GM18861 (cell line): ENCODE data around the gene DYNLT1.
"Not testable (repeated sequence)": the region's sequence is repeated elsewhere in the genome, so short reads cannot be mapped to it uniquely, and the experiment has no call there.

Experiments used
- ATAC-seq: cut with Tn5 transposase; IDR thresholded peaks from one replicate; pipeline ENCODE4 v1.9.1; 2021; ENCODE audit not compliant: unreplicated experiment

Gene DYNLT1

DNA sequence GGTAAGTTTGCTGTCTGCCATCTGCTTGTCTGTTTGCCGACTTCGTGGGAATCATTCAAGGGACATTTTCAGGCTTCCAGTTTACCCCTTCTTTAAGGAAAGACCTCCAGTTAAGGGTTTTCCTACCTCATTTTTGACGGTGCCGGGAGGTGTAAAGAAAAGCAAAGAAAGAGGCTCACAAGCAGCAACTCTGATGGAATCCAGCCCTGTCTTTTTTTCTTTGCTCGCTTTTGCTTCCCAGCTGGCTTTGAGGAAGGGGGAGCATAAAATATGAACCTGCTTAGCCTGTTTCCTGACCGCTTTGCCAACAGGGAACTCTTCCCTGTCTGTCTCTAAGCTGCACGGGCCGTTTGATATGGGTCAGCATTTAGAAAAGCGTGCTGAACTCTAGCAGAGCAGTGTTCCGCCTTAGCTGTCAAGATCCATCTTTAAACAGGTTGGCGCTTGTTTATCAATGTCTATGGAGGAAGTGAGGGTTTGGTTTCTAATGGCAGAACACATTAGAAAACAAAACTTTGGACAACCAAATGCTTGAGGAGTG lies 19.2 kb upstream of the DYNLT1 start:
- no peak for ATAC-seq

DNA sequence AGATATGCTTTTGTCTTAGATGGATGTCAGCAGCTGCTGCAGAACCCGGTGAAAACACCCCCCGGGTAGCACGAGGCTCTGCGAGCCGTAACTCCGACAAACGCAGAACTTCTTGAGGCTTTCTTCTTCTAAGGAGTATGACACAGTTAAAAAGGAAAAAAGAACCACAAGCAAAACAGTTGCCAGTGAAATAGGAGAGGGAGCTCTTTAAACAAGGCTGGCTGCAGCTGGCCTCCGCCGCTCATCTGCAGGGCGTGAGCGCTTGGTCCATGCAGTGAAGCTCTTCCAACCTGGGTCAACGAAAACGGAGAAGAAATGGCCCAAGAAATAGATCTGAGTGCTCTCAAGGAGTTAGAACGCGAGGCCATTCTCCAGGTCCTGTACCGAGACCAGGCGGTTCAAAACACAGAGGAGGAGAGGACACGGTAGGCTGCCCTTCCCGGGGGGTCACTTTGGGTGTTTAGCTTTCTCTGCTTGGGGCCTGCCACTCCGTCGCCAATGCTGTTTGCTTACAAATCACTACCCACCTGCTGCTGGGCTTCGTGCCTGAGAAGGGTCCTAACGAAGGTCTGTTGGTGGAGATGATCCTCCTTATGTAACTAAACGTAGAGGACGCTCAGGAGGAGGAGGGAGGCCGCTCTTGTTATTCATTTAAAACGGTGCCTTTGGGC lies 18.5 kb upstream of the DYNLT1 start:
- no peak for ATAC-seq

DNA sequence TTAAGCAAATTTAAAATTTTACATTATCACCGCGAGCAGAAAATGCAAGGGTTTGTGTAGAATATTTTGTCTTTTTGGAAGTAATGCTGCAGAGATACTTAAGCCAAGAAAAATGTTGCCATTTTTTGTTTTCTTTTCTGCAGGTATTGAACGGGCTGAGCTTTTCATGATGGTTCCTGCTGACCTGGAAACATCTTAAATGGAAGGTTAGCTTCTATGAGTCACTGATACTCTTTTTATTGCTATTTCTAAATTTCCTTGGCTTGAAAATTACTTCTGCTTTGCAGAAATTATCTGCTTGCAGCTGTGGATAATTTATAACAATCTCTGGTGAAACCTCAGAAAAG lies 18.0 kb upstream of the DYNLT1 start:
- ATAC-seq: no peak

DNA sequence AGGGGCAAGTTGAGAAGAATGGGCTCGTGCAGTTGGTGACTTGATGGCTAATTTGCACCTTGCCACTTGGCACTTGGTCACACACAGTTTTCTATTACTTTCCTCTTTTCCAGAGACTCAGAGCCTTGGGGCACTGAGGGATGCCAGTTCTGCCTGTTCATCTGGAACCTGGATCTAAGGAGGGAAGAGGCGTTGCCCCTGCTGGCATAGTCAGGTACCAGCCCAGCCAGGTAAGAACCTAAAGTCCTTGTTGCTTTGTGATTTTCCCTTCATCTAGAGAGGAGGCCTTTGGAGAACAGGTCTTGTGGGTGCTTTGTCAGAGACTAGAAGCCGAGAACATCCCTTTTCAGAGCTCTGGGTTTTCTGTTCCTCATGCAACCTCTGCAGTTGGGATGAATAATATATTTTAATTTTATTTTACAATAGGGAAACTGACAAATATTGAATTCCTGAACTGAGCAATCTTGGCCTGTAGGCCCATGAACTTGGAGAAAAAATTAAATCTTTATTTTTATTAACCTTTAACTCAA lies 16.7 kb upstream of the DYNLT1 start:
- no peak for ATAC-seq

DNA sequence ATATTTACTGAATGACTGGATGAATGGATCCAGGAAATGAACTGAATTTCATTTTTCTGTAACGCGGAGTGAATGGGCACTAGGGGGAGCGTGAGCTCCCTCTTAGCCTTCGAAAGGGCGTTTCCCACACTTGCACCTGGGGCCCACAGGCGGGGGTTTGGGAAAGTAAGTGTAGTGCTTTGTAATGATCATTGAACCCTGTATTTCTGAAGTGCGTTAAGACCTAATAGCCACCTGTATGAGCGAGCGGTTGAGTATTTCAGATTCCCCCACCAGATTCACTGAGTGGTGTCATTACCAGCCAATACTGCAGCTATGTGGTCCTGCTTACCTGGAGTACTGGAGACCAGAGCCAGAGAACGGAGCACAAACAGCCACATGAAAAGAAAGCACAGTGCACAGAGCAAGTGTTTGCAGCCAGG lies 15.8 kb upstream of the DYNLT1 start:
- ATAC-seq: no peak

DNA sequence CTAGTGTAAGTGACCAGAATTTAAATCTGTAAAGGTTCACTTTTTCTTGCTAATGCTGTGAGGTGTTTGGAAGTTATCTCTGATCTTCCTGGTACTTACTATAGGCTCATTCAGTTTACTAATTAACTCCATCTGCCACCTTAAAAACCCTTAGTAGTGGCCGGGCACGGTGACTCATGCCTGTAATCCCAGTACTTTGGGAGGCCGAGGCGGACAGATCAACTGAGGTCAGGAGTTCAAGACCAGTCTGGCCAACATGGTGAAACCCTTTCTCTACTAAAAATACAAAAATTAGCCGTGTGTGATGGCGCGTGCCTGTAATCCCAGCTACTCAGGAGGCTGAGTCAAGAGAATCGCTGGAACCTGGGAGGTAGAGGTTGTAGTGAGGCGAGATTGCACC lies 12.4 kb upstream of the DYNLT1 start:
- ATAC-seq: not testable (repeated sequence)

DNA sequence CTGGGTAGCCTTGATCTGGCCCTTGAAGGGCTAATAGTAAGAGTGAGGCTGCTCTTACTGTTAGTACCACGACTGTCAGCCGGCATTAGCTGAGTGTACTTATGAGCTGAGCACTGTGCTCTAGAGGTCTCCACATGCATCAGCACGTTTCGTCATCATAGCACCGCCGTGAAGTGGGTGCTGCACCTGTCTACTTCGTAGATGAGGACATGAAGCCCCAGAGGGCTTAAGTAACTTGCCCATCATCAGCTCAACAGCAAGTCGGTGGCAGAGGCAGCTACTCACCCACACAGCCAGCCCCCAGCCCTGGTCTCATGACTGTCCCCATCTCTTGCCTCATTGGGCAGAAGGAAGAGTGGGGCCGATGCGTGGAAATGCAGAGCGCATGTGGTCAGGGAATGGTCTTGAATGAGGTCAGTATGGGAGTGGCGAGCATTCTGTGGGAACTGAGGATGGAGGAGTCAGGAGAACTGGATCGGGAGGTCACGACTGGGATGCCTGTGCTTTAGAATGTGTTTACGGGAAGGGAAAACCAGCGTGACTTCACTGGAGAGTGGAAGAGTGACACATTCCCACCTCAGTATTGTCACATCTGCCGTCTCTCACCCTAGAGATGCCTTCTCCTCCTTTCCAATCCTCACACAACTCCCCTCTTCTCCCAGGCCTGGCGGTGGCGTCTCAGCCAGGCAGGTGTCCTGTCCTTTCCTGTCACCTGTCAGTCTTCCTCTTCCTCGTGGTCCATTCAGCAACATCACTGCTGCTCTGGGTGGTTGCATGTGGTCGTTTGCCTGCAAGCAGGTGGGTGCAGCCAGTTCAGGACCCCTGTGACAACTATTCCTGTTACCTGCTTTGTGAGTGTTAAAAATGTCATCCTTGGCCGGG lies 11.3 kb upstream of the DYNLT1 start:
- ATAC-seq: no peak

DNA sequence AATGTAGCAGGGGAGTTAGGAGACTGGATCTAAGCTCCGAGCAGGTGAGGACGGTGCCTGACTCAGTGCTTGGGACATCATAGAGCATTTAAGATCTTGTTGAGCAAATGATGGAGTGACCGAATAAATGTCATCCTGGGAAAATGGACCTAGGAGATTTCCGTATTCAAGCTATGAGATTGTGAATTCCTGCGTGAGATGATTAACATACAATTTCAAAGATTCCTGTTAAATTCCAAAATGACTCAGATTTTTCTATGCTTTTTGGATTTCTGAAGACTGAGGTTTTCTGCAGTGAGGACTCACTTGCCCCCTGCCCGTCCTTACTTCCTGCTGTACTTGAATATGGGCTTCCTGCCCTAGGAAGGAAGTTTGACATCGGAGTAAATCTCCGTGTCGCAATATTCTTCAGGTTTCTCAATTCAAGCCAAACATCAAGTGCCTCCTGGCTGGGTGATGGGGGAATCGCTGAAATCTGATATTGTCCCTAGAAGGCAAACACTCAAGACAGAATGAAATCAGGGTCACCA lies 10.5 kb upstream of the DYNLT1 start:
- no peak for ATAC-seq

DNA sequence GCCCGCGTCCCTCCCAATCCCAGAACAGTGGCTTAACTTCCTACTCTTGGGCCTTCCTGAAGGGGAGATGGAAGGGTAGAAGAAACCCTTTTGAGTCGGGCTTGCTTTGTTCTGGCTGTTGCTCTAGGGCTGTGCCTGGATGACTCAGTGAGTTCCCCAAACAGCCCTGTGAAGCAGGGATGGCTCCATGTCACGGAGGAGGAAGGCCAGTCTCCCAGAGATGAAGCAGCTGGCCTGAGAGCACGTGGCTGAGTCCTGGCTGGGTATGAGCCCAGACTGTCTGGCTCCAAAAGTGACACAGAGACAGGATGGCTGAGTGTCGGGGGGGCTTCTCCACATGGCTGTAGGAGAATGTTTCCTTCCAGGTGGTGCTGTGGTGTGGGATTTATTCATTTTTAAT lies 10.0 kb upstream of the DYNLT1 start:
- ATAC-seq: no peak

DNA sequence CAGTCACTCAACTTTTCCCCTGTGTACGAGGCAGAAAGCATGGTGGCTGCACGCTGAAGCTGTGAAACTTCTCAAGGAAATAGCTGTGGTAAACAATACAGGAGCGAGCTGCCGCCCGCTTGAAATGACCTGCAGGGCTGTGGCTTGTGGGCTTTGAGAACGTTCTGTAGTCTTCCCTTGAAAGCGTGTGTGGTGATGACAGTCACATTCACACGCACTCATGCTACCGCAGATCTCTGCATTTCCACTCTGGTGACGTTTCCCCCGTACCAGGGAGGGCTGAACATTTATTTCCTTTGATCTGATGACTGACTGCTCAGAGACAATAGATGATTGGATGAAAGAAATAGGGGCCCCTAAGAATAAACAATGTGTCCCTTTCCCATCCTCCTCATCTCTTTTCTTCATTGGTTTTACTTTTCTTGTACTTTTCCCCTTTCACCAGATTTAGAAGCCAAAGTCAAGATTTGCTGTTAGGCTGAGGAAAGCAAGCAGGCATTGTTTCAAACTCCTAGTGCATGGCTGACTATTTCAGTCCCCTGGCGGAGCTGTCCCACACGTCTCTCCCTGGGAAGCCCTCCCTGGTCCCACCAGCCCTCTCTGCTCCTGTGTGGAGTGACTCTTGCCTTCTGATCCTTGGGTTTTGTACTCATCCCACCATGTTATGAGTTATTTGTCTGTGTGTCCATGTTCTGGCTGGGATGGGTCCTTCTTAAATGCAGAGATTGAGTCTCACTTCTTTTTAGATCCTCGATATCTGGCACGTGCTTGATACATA lies 9.2 kb upstream of the DYNLT1 start:
- ATAC-seq: peak; percentile 33

DNA sequence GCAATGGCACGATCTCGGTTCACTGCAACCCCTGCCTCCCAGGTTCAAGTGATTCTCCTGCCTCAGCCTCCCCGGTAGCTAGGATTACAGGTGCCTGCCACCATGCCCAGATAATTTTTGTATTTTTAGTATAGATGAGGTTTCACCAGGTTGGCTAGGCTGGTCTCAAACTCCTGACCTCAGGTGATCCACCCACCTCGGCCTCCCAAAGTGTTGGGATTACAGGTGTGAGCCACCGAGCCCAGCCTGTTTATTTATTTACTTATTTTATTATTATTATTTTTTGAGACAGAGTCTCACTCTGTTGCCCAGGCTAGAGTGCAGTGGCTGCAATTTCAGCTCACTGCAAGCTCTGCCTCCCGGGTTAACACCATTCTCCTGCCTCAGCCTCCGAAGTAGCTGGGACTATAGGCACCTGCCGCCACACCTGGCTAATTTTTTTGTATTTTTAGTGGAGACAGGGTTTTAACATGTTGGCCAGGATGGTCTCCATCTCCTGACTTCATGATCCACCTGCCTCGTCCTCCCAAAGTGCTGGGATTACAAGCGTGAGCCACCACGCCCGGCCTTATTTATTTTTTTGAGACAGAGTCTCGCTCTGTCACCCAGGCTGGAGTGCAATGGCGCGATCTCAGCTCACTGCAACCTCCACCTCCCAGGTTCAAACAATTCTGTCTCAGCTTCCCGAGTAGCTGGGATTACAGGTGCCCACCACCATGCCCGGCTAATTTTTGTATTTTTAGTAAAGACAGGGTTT lies 7.6 kb upstream of the DYNLT1 start:
- ATAC-seq: not testable (repeated sequence)

DNA sequence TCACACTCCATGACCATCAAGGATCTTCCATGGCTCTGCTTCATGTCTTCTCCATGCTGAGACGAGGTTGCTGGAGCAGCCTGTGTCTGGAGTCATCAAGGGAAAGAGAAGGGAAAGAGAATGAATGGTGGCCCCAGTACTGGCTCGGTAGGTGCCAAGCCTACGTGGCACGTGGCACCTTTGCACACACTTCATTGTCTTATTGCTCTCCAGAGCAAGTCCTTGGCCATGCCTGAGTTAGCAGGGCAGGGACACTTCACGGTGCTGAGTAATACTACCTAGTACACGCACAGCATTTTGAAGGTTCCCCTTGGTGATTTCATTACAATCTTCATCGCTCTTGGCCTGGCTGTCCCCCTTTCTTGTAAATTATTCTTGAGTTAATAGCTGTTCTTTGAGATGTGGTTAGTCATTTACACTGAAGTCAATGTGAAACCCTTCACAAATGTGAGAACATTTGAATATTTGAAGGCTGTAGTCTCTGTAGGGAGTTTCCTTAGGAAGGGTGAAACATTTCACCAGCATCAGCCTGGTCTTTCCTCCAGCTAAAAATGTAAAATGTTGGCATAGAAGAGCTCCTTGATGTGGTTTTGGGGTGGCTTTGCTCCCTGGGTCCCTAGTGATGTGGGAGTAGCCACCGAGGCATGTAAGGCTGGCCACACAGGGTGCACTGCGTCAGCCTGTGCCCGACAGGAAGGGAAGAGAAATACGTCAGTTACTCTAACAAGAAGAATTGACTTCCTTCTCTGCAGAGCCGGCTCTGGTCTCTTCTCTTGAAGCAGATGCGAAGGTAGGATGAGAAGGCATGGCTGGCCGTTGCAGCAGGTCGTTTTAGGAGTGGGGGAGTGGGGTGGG lies 5.0 kb upstream of the DYNLT1 start, which contains the start of gene SYTL3:
Gene SYTL3 (plus strand): TSS at position 766 of the 855 bp plus-strand sequence. CDS start 13,215 bp downstream, outside the sequence.
- peak; percentile 57 for ATAC-seq

DNA sequence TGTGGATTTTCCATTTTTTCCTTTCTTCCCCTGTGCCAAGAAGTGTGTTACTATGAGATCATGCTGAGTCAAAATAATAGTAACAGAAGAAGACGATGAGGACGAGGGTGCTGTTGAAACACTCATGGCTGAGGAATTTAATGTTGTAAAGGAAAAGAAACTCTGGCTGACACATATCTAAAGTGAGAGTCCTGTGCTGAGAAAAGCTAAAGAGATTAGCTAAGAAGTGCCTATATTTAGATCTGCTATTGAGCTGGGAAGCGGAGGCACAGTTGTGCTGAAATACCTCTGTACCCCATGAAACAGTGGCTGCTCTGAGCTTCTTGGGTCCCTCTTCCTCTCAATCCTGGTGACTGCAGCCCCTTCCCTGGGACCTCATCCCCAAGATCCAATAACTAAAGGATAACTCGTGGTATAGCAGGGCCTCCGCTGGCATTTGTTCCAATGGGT lies 4.2 kb upstream of the DYNLT1 start:
- ATAC-seq: peak; percentile 21

DNA sequence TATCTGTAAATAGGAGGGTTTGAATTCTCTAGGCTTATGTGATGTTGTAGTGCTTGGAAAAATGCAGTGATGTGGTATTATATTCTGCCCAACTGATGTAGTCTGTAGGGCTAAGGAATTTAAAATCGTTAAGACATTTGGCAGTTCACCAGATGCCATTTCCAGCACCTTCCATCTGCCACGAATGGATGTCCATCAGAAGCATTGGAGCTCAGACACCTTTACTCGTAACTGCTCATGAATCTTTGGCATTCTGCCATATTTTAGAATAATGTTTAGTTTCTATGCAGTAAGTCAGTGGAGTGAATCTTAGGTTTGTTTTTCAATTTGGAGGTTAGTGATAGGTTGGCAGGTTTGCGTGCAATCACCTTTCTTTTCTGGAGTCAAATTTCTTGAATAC lies 3.0 kb upstream of the DYNLT1 start:
- ATAC-seq: no peak

DNA sequence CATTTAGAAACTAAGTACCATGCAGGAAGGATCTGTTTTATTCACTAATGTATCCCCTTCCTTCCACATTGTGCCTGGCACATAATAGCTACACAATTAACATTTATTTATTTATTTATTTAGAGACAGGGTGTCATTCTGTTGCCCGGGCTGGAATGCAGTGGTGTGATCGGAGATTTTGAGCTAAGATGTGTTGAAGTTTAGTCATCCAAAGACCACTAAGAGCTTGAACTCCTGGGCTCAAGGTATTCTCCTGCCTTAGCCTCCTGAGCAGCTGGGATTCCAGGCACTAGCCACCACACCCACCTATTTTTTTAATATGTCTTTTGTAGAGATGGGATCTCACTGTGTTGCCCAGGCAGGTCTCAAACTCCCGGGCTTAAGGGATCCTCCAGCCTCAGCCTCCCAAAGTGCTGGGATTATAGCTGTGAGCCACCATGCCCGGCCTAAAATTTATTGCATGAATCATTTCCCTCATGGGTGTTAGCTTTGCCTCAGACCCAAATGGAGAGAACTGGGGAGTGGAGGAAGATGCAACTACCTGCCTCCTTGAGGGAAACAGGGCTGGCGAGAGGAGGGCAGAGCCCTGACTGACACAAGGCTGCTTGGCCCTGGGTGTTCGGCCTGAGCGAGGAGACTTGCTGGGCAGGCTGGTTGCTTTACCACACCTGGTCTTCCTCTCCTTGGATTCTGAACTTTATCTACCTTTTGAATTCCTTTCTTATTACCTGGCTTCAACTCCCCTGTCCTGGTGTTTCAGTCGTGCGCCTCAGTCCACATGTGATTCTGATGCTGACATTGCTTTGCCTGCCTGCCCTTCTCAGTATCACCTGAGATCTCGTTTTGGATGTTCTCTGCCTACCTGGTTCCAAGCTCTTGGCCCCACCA lies 1.7 kb upstream of the DYNLT1 start:
- ATAC-seq: no peak

DNA sequence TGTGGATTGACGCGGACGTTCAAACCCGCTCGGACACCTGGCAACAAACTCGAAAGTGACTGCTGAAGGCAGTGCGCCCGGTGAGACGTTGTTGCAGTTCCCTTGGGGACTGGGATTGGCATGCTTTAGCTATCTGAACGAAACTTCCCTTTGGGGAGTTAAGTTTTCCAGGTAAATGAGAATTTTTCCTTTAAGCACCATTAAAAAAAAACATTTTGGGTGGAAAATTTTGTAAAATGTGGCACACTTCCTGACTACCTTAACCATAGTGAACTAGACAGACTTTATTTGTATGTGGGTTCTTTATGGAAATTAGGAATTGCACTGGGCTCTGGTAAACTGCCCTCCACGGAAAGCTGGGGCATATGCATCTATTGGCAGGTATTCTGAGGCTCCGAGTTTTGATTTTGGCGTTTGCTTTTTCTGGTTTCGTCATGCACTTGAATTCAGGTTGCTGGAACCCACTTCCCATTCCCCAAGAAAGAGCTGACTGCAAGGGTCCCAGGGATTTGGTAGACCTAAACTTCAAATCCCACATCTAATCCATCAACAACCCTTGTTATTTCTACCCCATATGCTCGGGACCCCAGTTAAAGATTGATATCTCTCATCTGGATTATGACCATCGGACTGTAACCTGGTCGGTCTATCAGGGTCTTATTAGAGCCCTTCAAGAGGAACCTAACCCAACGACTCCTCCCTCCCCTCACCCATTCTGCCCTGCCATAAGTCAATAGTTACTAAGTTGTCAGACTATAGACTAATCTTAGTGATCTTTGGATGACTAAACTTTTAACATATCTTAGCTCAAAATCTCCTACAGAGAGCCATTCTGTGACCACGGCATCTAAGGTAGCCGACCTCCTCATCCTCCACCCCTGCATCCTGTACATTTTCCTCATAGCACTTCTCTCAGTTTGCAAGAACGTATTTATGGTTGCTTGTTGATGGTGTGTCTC lies 800 bp upstream of the DYNLT1 start:
- peak; percentile 18 for ATAC-seq

DNA sequence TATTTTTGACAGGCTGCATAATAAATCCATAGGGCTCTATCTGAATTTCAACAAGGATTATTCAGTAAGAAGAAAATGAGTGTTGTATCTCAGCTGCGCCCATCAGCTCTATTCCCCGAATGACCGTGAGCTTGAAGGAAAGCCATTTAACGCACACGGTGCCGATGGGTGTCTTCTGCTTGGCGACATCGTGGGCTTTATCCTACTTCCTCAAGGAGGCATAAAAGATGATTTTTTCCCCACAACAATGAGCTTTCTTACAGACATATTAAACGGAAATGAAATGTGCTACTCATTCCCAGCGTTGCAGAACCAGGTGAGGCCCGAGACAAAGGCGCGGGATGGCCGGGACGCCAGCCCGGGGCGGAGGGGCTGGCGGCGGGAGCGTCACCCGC lies 710 bp downstream of the DYNLT1 start:
- no peak for ATAC-seq
